SK-N-SH (cell line): ENCODE measurements around the gene MROH2B. TPM values are rescaled to one million over a fixed set of nuclear protein-coding genes. Genes with fewer than 3 reads are reported as not detected.

ENCODE experiments used
- CTCF ChIA-PET: fragments of 300-600, 350-600 bp; formaldehyde crosslinking; extraction: SDS; loops from one replicate; lab custom pipeline; 2021; lab: Yijun Ruan, JAX
- POLR2A ChIA-PET: fragments of 350-600 bp; sonication (Branson Sonifier 250); formaldehyde crosslinking; extraction: SDS; loops from one replicate; lab custom pipeline; 2020; ENCODE audit warnings: antibody characterized with exemption, inconsistent platforms; lab: Yijun Ruan, JAX
- DNase-seq: peaks from one replicate; pipeline ENCODE4 v3.0.0; 2012
- H2AFZ ChIP-seq: fragments of 200-600 bp; sonication (generic); 2 replicates; pipeline ENCODE4 v1.8.1; 2016; ENCODE audit warnings: antibody characterized with exemption, mild to moderate bottlenecking, low read depth
- H3F3A ChIP-seq: fragments of 200-600 bp; sonication (generic); replicated peaks from 2 replicates; pipeline ENCODE3; 2016; ENCODE audit warnings: antibody characterized with exemption, mild to moderate bottlenecking; ENCODE audit not compliant: insufficient read depth
- H3K27ac ChIP-seq, 2 experiments: fragments of 200-500 bp in 1 of 2; fragments of 200-600 bp in 1 of 2; sonication (Bioruptor generic) in 1 of 2; sonication (generic), shearing (Covaris generic) in 1 of 2; 2 replicates each; pipeline versions ENCODE4 v1.5.1 to v1.6.1; 2014 to 2016; ENCODE audit warnings: low read depth in 2 of 2, inconsistent platforms in 1 of 2, low read length in 1 of 2, mild to moderate bottlenecking in 1 of 2, mixed read lengths in 1 of 2
- H3K27me3 ChIP-seq: fragments of 200-600 bp; sonication (generic), shearing (Covaris generic); 2 replicates; pipeline ENCODE4 v1.6.1; 2016; ENCODE audit warnings: mixed run types; ENCODE audit not compliant: insufficient read depth
- H3K36me3 ChIP-seq, 2 experiments: fragments of 200-500 bp in 1 of 2; fragments of 200-600 bp in 1 of 2; sonication (Bioruptor generic) in 1 of 2; sonication (generic) in 1 of 2; replicated peaks in 1 of 2; 2 replicates each; pipeline versions ENCODE3 to v1.5.1; 2014 to 2016; ENCODE audit warnings: low read length in 1 of 2, mild to moderate bottlenecking in 1 of 2; ENCODE audit not compliant: insufficient read depth in 2 of 2, control insufficient read depth in 1 of 2
- H3K4me1 ChIP-seq, 2 experiments: fragments of 200-500 bp in 1 of 2; fragments of 200-600 bp in 1 of 2; sonication (Bioruptor generic) in 1 of 2; sonication (generic), shearing (Covaris generic) in 1 of 2; 2 replicates each; pipeline versions ENCODE4 v1.5.1 to v1.6.1; 2014 to 2016; ENCODE audit warnings: low read depth in 1 of 2, low read length in 1 of 2, mixed run types in 1 of 2; ENCODE audit not compliant: insufficient read depth in 2 of 2, control insufficient read depth in 1 of 2
- H3K4me2 ChIP-seq: fragments of 200-600 bp; sonication (generic), shearing (Covaris generic); 2 replicates; pipeline ENCODE4 v1.6.1; 2017; ENCODE audit warnings: mixed run types
- H3K4me3 ChIP-seq, 2 experiments: fragments of 200-500 bp in 1 of 2; fragments of 200-600 bp in 1 of 2; sonication (Bioruptor generic) in 1 of 2; sonication (generic), shearing (Covaris generic) in 1 of 2; 2 replicates each; pipeline versions ENCODE4 v1.5.1 to v1.8.1; 2014 to 2016; ENCODE audit warnings: low read depth in 2 of 2, inconsistent platforms in 1 of 2, low read length in 1 of 2, mild to moderate bottlenecking in 1 of 2, mixed read lengths in 1 of 2, moderate library complexity in 1 of 2
- H3K79me2 ChIP-seq: fragments of 200-600 bp; sonication (generic); 2 replicates; pipeline ENCODE4 v1.8.1; 2017; ENCODE audit warnings: mild to moderate bottlenecking; ENCODE audit not compliant: insufficient read depth
- H3K9ac ChIP-seq: fragments of 200-600 bp; sonication (generic); 2 replicates; pipeline ENCODE4 v1.6.1; 2017; ENCODE audit warnings: mixed run types
- H3K9me2 ChIP-seq: fragments of 200-600 bp; sonication (generic); 2 replicates; pipeline ENCODE4 v1.6.1; 2017; ENCODE audit warnings: mixed run types
- H3K9me3 ChIP-seq: fragments of 200-600 bp; sonication (generic); 2 replicates; pipeline ENCODE4 v1.6.1; 2017; ENCODE audit warnings: mixed run types, mild to moderate bottlenecking, moderate library complexity
- H4K20me1 ChIP-seq: fragments of 200-600 bp; sonication (generic); 2 replicates; pipeline ENCODE4 v1.6.1; 2017; ENCODE audit warnings: mild to moderate bottlenecking, mixed run types; ENCODE audit not compliant: insufficient read depth
- ELF1 ChIP-seq: IDR thresholded peaks from 2 replicates; pipeline ENCODE4 v1.4.0; 2012
- EP300 ChIP-seq, 2 experiments: IDR thresholded peaks; 2 replicates each; pipeline versions ENCODE4 v1.4.0 to v1.6.1; 2012; ENCODE audit warnings: borderline replicate concordance in 1 of 2, low read depth in 1 of 2, low read length in 1 of 2
- FOXJ3 ChIP-seq: sonication (generic); formaldehyde crosslinking; IDR thresholded peaks from 2 replicates; pipeline ENCODE4 v1.5.1; 2020; ENCODE audit warnings: mild to moderate bottlenecking, missing genetic modification reagents
- FOXM1 ChIP-seq: IDR thresholded peaks from 2 replicates; pipeline ENCODE4 v1.4.0; 2012; ENCODE audit warnings: low read depth, mild to moderate bottlenecking
- GABPA ChIP-seq: IDR thresholded peaks from 2 replicates; pipeline ENCODE4 v1.4.0; 2012; ENCODE audit warnings: low read depth, mild to moderate bottlenecking
- GATA2 ChIP-seq: sonication (generic); formaldehyde crosslinking; IDR thresholded peaks from 2 replicates; pipeline ENCODE4 v1.5.0; 2020; ENCODE audit warnings: mild to moderate bottlenecking, missing genetic modification reagents
- JUND ChIP-seq: IDR thresholded peaks from 2 replicates; pipeline ENCODE4 v1.4.0; 2012
- MAX ChIP-seq: IDR thresholded peaks from 2 replicates; pipeline ENCODE4 v1.4.0; 2012; ENCODE audit warnings: low read depth
- MEF2A ChIP-seq: IDR thresholded peaks from 2 replicates; pipeline ENCODE4 v1.4.0; 2012; ENCODE audit warnings: low read depth, borderline replicate concordance
- PBX3 ChIP-seq: IDR thresholded peaks from 2 replicates; pipeline ENCODE4; 2012
- POLR2AphosphoS5 ChIP-seq: IDR thresholded peaks from 2 replicates; pipeline ENCODE4 v1.6.1; 2012; ENCODE audit warnings: low read depth, low read length
- RCOR1 ChIP-seq: fragments of 150-350 bp; IDR thresholded peaks from 2 replicates; pipeline ENCODE4 v1.6.1; 2017; ENCODE audit warnings: antibody characterized with exemption, low read length
- RFX5 ChIP-seq: IDR thresholded peaks from 2 replicates; pipeline ENCODE4 v1.6.1; 2012; ENCODE audit warnings: mild to moderate bottlenecking, improper control_type of control experiment, low read length
- RXRA ChIP-seq: IDR thresholded peaks from 2 replicates; pipeline ENCODE4 v1.4.0; 2012; ENCODE audit warnings: low read depth, mild to moderate bottlenecking, borderline replicate concordance
- SIN3A ChIP-seq: IDR thresholded peaks from 2 replicates; pipeline ENCODE4 v1.6.1; 2012; ENCODE audit warnings: low read depth, mild to moderate bottlenecking, low read length, moderate library complexity, borderline replicate concordance
- SMC3 ChIP-seq: IDR thresholded peaks from 2 replicates; pipeline ENCODE4 v1.6.1; 2012; ENCODE audit warnings: low read depth, low read length, improper control_type of control experiment
- TAF1 ChIP-seq: IDR thresholded peaks from 2 replicates; pipeline ENCODE4 v1.6.1; 2012; ENCODE audit warnings: low read depth, mild to moderate bottlenecking, low read length, moderate library complexity, borderline replicate concordance
- ZBTB33 ChIP-seq: IDR thresholded peaks from 2 replicates; pipeline ENCODE4 v1.4.0; 2012; ENCODE audit warnings: low read depth, borderline replicate concordance
- WGBS: methylation state at CpG from one replicate; pipeline ENCODE4 v1.1.6; 2017; ENCODE audit warnings: low lambda C conversion rate; 5-methylcytosine and 5-hydroxymethylcytosine counted together
- polyA plus RNA-seq, 3 experiments: library from polyadenylated mRNA; depleted of rRNA; stranded (reverse); fragments of >200 nt; gene quantifications; 2 replicates each; pipeline ENCODE4 v1.2.3, GENCODE V29; 2012

The MROH2B gene
- polyA plus RNA-seq, 1 of the 3 experiments (the other 2 are of a cell fraction), result not detected

- no peak overlapping the region for H3K4me2 ChIP-seq
- no peaks in the 10 kb centered on the region for H3K79me2 ChIP-seq
- no peaks in the 10 kb centered on the region for H3K4me1 ChIP-seq
- H3K27ac ChIP-seq, result no peak overlapping the region
- 0% methylated on average over 2 of the region's 2 CpGs for whole genome bisulfite sequencing
- H3K36me3 ChIP-seq, result no peaks in the 10 kb centered on the region
- CTCF ChIA-PET, result interaction anchor here (1.0 to 1.6 kb wide), 2 partner anchors 11 to 19 kb away, joined by 3 to 6 read pairs; no protein-coding TSS in a partner anchor
- DNase-seq, result no peak
- H3K9ac ChIP-seq, result no peak overlapping the region
- no peak overlapping the region for H3K4me3 ChIP-seq
- H4K20me1 ChIP-seq, result no peaks in the 10 kb centered on the region
- POLR2A ChIA-PET, result no interaction called here
- H3K27me3 ChIP-seq, result no peaks in the 10 kb centered on the region
- no peaks in the 10 kb centered on the region for H3F3A ChIP-seq
- no peaks in the 10 kb centered on the region for H3K9me3 ChIP-seq
- H2AFZ ChIP-seq, result no peak overlapping the region
- no peak for TF ChIP-seq GABPA
- TF ChIP-seq JUND, result no peak
- no peaks in the 10 kb centered on the region for H3K9me2 ChIP-seq
Observed at GRCh38 chr5:41048986-41049385, 22.2 kb downstream of the MROH2B start.

- no peak overlapping the region for H3K27ac ChIP-seq
- no peak overlapping the region for H3K4me3 ChIP-seq
- no peaks in the 10 kb centered on the region for H3K79me2 ChIP-seq
- ChIA-PET CTCF (no interaction called here), POLR2A (no interaction called here)
- TF ChIP-seq PBX3 (no peak), SMC3 (no peak), ZBTB33 (no peak), ELF1 (no peak)
- no peaks in the 10 kb centered on the region for H3K36me3 ChIP-seq
- H3K4me1 ChIP-seq, result no peaks in the 10 kb centered on the region
- WGBS, result 6% methylated on average over 1 of the region's 1 CpG
- no peaks in the 10 kb centered on the region for H3K9me2 ChIP-seq
- no peak for DNase-seq
- H3F3A ChIP-seq, result no peaks in the 10 kb centered on the region
- no peaks in the 10 kb centered on the region for H3K27me3 ChIP-seq
- no peak overlapping the region for H2AFZ ChIP-seq
- H3K9me3 ChIP-seq, result no peaks in the 10 kb centered on the region
- H3K9ac ChIP-seq, result no peak overlapping the region
- H4K20me1 ChIP-seq, result no peaks in the 10 kb centered on the region
- H3K4me2 ChIP-seq, result no peak overlapping the region
Observed at GRCh38 chr5:41043109-41043747, 27.9 kb downstream of the MROH2B start.

GRCh38 chr5:41032973-41033372, 38.2 kb downstream of the MROH2B start:
- Histone ChIP-seq H3K4me2 (no peak overlapping the region), H3K9ac (no peak overlapping the region), H3K79me2 (no peaks in the 10 kb centered on the region), H3K9me2 (no peaks in the 10 kb centered on the region), H3K4me3 (no peak overlapping the region), H3F3A (no peaks in the 10 kb centered on the region), H3K9me3 (no peaks in the 10 kb centered on the region), H3K4me1 (no peaks in the 10 kb centered on the region), H4K20me1 (no peaks in the 10 kb centered on the region), H3K27ac (no peak overlapping the region), H2AFZ (no peak overlapping the region), H3K36me3 (no peaks in the 10 kb centered on the region), H3K27me3 (no peaks in the 10 kb centered on the region)
- ChIA-PET CTCF (interaction anchor here (0.6 kb wide), 2 partner anchors 157 to 312 kb away, joined by 3 read pairs; no protein-coding TSS in a partner anchor), POLR2A (no interaction called here)
- no peak for DNase-seq
- TF ChIP-seq GATA2 (CRISPR knock-in tag) (no peak), EP300 (IDR thresholded peaks at IDR 0.05; ENCODE audit: borderline replicate concordance in 1 of 2, low read depth in 1 of 2, low read length in 1 of 2) (no peak), JUND (no peak), FOXJ3 (CRISPR knock-in tag) (no peak), ELF1 (no peak), POLR2AphosphoS5 (no peak), SIN3A (no peak), MAX (no peak), SMC3 (no peak), RFX5 (no peak), RCOR1 (no peak), MEF2A (no peak), TAF1 (no peak), RXRA (no peak), FOXM1 (no peak)
